Liver (tissue), 9 donors: Measurements from ENCODE around the gene CALHM3. TPM values are rescaled to one million over a fixed set of nuclear protein-coding genes. Genes with fewer than 3 reads are reported as not detected.

Source experiments
- DNase-seq: peaks from one replicate; pipeline ENCODE4 v3.0.0-alpha.2; 2017; ENCODE audit warnings: low spot score
- H3K27ac ChIP-seq, 2 donors: one replicate each; pipeline ENCODE4 v1.7.0; 2013; ENCODE audit warnings: inconsistent platforms in 2 of 2, low read length in 2 of 2, control low read depth in 1 of 2, low read depth in 1 of 2, mild to moderate bottlenecking in 1 of 2
- H3K27me3 ChIP-seq, 4 donors: one replicate each; pipeline versions ENCODE4 v1.6.1 to v1.7.0; 2013; ENCODE audit warnings: low read length in 3 of 4, inconsistent platforms in 1 of 4, mild to moderate bottlenecking in 1 of 4, moderate library complexity in 1 of 4; ENCODE audit not compliant: control insufficient read depth in 4 of 4, insufficient read depth in 4 of 4
- H3K36me3 ChIP-seq, 4 donors: one replicate each; pipeline versions ENCODE4 v1.6.1 to v1.7.0; 2013; ENCODE audit warnings: low read length in 3 of 4, mild to moderate bottlenecking in 3 of 4, low read depth in 1 of 4, moderate library complexity in 1 of 4; ENCODE audit not compliant: control insufficient read depth in 4 of 4, insufficient read depth in 3 of 4
- H3K4me1 ChIP-seq, 4 donors: one replicate each; pipeline versions ENCODE4 v1.6.1 to v1.7.0; 2013; ENCODE audit warnings: low read length in 3 of 4, mild to moderate bottlenecking in 3 of 4, moderate library complexity in 1 of 4; ENCODE audit not compliant: control insufficient read depth in 4 of 4, insufficient read depth in 4 of 4
- H3K4me3 ChIP-seq, 3 donors: one replicate each; pipeline versions ENCODE4 v1.6.1 to v1.7.0; 2013; ENCODE audit warnings: low read length in 3 of 3, control low read depth in 1 of 3, low read depth in 1 of 3, mild to moderate bottlenecking in 1 of 3
- H3K9ac ChIP-seq, 2 donors: one replicate each; pipeline ENCODE4 v1.7.0; 2013; ENCODE audit warnings: low read length in 2 of 2, mild to moderate bottlenecking in 2 of 2, moderate library complexity in 2 of 2, control low read depth in 1 of 2, low read depth in 1 of 2
- H3K9me3 ChIP-seq, 4 donors: one replicate each; pipeline versions ENCODE4 v1.6.1 to v1.7.0; 2013; ENCODE audit warnings: low read length in 3 of 4; ENCODE audit not compliant: control insufficient read depth in 4 of 4
- EGR1 ChIP-seq, 2 donors: IDR thresholded peaks; 2 replicates each; pipeline ENCODE4 v1.6.1; 2016 to 2018; ENCODE audit warnings: antibody characterized with exemption in 2 of 2, low read depth in 2 of 2
- FOXA1 ChIP-seq: IDR thresholded peaks from 2 replicates; pipeline ENCODE4 v1.6.1; 2016; ENCODE audit warnings: antibody characterized with exemption
- FOXA2 ChIP-seq: IDR thresholded peaks from 2 replicates; pipeline ENCODE4 v1.6.1; 2016; ENCODE audit warnings: antibody characterized with exemption
- GABPA ChIP-seq, 2 donors: IDR thresholded peaks in 1 of 2; conservative IDR thresholded peaks in 1 of 2; 2 replicates each; pipeline ENCODE4 v1.6.1; 2016; ENCODE audit warnings: antibody characterized with exemption in 2 of 2, mild to moderate bottlenecking in 1 of 2, moderate library complexity in 1 of 2
- HNF4A ChIP-seq, 2 donors: conservative IDR thresholded peaks; 2 replicates each; pipeline ENCODE4 v1.6.1; 2016; ENCODE audit warnings: antibody characterized with exemption in 2 of 2, mild to moderate bottlenecking in 2 of 2
- HNF4G ChIP-seq: IDR thresholded peaks from 2 replicates; pipeline ENCODE4 v1.6.1; 2016; ENCODE audit warnings: antibody characterized with exemption
- JUND ChIP-seq, 2 donors: IDR thresholded peaks; 2 replicates each; pipeline ENCODE4 v1.6.1; 2016; ENCODE audit warnings: antibody characterized with exemption in 2 of 2
- NR2F2 ChIP-seq: IDR thresholded peaks from 2 replicates; pipeline ENCODE4 v1.6.1; 2016; ENCODE audit warnings: antibody characterized with exemption
- RAD21 ChIP-seq, 2 donors: IDR thresholded peaks; 2 replicates each; pipeline ENCODE4 v1.6.1; 2016; ENCODE audit warnings: antibody characterized with exemption in 2 of 2, mild to moderate bottlenecking in 2 of 2
- REST ChIP-seq: IDR thresholded peaks from 2 replicates; pipeline ENCODE4 v1.6.1; 2016; ENCODE audit warnings: antibody characterized with exemption, mild to moderate bottlenecking
- RXRA ChIP-seq, 2 donors: IDR thresholded peaks; 2 replicates each; pipeline ENCODE4 v1.6.1; 2017 to 2018; ENCODE audit warnings: antibody characterized with exemption in 2 of 2, mild to moderate bottlenecking in 1 of 2
- SP1 ChIP-seq: IDR thresholded peaks from 2 replicates; pipeline ENCODE4 v1.6.1; 2018; ENCODE audit warnings: antibody characterized with exemption, mild to moderate bottlenecking
- TAF1 ChIP-seq: conservative IDR thresholded peaks from 2 replicates; pipeline ENCODE4 v1.6.1; 2016; ENCODE audit warnings: antibody characterized with exemption, mild to moderate bottlenecking
- YY1 ChIP-seq: IDR thresholded peaks from 2 replicates; pipeline ENCODE4 v1.6.1; 2016; ENCODE audit warnings: antibody characterized with exemption, mild to moderate bottlenecking
- WGBS: extraction: QIAGEN DNeasy Blood & Tissue Kit; methylation state at CpG from one replicate; pipeline ENCODE4 v1.1.7; 2013; 5-methylcytosine and 5-hydroxymethylcytosine counted together
- polyA plus RNA-seq, 2 donors: library from polyadenylated mRNA; stranded (reverse) in 1 of 2; unstranded in 1 of 2; fragments of 200-250 nt in 1 of 2; fragments of >200 nt in 1 of 2; fragmentation: Nextera tagmentation in 1 of 2; extraction: Ambion mirVana in 1 of 2; gene quantifications; one replicate each; pipeline versions ENCODE4 v1.2.1 to v1.2.3, GENCODE V29; 2013 to 2015
- total RNA-seq, 2 donors: library from RNA; depleted of rRNA; stranded (reverse); fragments of >200 nt; gene quantifications; one replicate each; pipeline ENCODE4 v1.2.3, GENCODE V29; 2014
- TF ChIP-seq, protein P1 (sequence below): IDR thresholded peaks from 2 replicates; pipeline ENCODE4 v1.6.1; 2016; ENCODE audit warnings: antibody characterized with exemption
- TF ChIP-seq, protein P2 (sequence below): IDR thresholded peaks from 2 replicates; pipeline ENCODE4 v1.6.1; 2016; ENCODE audit warnings: antibody characterized with exemption
- TF ChIP-seq, protein P3 (sequence below): IDR thresholded peaks from 2 replicates; pipeline ENCODE4 v1.6.1; 2016; ENCODE audit warnings: antibody characterized with exemption
- TF ChIP-seq, protein P4 (sequence below): fragments of 150-350 bp; IDR thresholded peaks from 2 replicates; pipeline ENCODE4 v1.5.1; 2017; ENCODE audit warnings: improper control_type of control experiment, low read depth, low read length; ENCODE audit not compliant: missing input control
- donor health status: healthy.
- donor health status: healthy.
- donor health status: healthy.
- donor health status: healthy.
- donor health status: healthy.

CALHM3 gene, protein sequence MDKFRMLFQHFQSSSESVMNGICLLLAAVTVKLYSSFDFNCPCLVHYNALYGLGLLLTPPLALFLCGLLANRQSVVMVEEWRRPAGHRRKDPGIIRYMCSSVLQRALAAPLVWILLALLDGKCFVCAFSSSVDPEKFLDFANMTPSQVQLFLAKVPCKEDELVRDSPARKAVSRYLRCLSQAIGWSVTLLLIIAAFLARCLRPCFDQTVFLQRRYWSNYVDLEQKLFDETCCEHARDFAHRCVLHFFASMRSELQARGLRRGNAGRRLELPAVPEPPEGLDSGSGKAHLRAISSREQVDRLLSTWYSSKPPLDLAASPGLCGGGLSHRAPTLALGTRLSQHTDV
- total RNA-seq (under 1 TPM in 1 of 2 donors, not detected in 1; 0.14 TPM), polyA plus RNA-seq (not detected)

GRCh38 chr10:103479135-103479534 is at the start of gene CALHM3:
CALHM3 (minus strand) TSS chr10:103479240; CDS start chr10:103479032, 208 bp downstream.
- TF ChIP-seq NR2F2 (no peak), RAD21 (IDR thresholded peaks at IDR 0.05) (no peak), YY1 (no peak), FOXA2 (no peak), GABPA (IDR thresholded peaks at IDR 0.05 in 1 of 2, conservative IDR thresholded peaks at IDR 0.05 in 1 of 2) (no peak), SP1 (no peak), HNF4G (no peak), TAF1 (no peak), EGR1 (IDR thresholded peaks at IDR 0.05; ENCODE audit: low read depth in 2 of 2) (no peak), REST (no peak), RXRA (IDR thresholded peaks at IDR 0.05) (no peak), HNF4A (conservative IDR thresholded peaks at IDR 0.05) (no peak), FOXA1 (no peak), JUND (IDR thresholded peaks at IDR 0.05) (no peak)
- TF ChIP-seq, protein P1, sequence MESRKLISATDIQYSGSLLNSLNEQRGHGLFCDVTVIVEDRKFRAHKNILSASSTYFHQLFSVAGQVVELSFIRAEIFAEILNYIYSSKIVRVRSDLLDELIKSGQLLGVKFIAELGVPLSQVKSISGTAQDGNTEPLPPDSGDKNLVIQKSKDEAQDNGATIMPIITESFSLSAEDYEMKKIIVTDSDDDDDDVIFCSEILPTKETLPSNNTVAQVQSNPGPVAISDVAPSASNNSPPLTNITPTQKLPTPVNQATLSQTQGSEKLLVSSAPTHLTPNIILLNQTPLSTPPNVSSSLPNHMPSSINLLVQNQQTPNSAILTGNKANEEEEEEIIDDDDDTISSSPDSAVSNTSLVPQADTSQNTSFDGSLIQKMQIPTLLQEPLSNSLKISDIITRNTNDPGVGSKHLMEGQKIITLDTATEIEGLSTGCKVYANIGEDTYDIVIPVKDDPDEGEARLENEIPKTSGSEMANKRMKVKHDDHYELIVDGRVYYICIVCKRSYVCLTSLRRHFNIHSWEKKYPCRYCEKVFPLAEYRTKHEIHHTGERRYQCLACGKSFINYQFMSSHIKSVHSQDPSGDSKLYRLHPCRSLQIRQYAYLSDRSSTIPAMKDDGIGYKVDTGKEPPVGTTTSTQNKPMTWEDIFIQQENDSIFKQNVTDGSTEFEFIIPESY, result no peak
- TF ChIP-seq, protein P2, sequence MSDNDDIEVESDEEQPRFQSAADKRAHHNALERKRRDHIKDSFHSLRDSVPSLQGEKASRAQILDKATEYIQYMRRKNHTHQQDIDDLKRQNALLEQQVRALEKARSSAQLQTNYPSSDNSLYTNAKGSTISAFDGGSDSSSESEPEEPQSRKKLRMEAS, result no peak
- TF ChIP-seq, protein P3, sequence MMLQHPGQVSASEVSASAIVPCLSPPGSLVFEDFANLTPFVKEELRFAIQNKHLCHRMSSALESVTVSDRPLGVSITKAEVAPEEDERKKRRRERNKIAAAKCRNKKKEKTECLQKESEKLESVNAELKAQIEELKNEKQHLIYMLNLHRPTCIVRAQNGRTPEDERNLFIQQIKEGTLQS, result no peak
- TF ChIP-seq, protein P4, sequence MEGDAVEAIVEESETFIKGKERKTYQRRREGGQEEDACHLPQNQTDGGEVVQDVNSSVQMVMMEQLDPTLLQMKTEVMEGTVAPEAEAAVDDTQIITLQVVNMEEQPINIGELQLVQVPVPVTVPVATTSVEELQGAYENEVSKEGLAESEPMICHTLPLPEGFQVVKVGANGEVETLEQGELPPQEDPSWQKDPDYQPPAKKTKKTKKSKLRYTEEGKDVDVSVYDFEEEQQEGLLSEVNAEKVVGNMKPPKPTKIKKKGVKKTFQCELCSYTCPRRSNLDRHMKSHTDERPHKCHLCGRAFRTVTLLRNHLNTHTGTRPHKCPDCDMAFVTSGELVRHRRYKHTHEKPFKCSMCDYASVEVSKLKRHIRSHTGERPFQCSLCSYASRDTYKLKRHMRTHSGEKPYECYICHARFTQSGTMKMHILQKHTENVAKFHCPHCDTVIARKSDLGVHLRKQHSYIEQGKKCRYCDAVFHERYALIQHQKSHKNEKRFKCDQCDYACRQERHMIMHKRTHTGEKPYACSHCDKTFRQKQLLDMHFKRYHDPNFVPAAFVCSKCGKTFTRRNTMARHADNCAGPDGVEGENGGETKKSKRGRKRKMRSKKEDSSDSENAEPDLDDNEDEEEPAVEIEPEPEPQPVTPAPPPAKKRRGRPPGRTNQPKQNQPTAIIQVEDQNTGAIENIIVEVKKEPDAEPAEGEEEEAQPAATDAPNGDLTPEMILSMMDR, result no peak

More at GRCh38 chr10:103479135-103479534, at the start of gene CALHM3:
- Histone ChIP-seq H3K27me3 (no peaks in the 10 kb centered on the region), H3K27ac (no peak within 1 kb of the TSS), H3K4me3 (no peak within 1 kb of the TSS), H3K9me3 (no peaks in the 10 kb centered on the region), H3K36me3 (no peaks in the 10 kb centered on the region), H3K4me1 (no peaks in the 10 kb centered on the region), H3K9ac (no peak within 1 kb of the TSS)
- DNase-seq, result no peak
- WGBS, result 80% methylated on average over 7 of the region's 7 CpGs
